ENCODE data around the gene KCNK3.

DNA sequence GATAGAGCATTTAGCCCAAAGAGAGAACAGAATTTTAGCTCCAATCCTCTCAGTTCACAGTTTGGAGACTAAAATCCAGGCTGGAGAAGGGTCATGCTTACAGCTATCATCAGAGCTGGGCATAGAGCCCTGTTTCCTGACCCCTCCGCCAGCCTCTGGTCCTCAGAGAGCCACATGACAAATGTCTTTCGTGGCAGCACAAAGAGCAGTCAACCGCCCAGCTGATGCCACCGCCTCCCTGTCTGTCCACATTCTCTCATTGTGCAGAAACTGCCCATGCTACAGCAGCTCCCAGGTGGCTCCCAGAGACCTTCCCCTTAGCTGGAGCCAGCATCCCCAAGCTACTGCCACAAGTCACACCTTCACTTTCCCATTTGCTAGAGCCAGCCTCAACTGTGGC, 7.6 kb downstream of the KCNK3 start:
- TF ChIP-seq POLR2A (IDR thresholded peaks at IDR 0.05; ENCODE audit: low read length) (no peak), GATA1 (IDR thresholded peaks at IDR 0.05; ENCODE audit: low read depth, low read length) (no peak)

Data from erythroblast (primary cell).